Kidney (tissue), 14 donors: Measurements from ENCODE around the gene RNPC3. TPM values are rescaled to one million over a fixed set of nuclear protein-coding genes. Genes with fewer than 3 reads are reported as not detected.

ENCODE experiments used
- DNase-seq, 5 donors: peaks; one replicate each; pipeline ENCODE4 v3.0.0-alpha.2; 2013 to 2020
- FAIRE-seq: peaks from 2 replicates; lab custom pipeline; 2012; peaks lifted over from hg19 to GRCh38; lab: Jason Lieb, UNC
- H3K27ac ChIP-seq, 2 donors: one replicate each; pipeline ENCODE4 v1.7.0; 2013; ENCODE audit warnings: low read depth in 2 of 2, low read length in 2 of 2, inconsistent platforms in 1 of 2
- H3K27me3 ChIP-seq: one replicate; pipeline ENCODE4 v1.7.1; 2013; ENCODE audit warnings: low read length, inconsistent platforms; ENCODE audit not compliant: control insufficient read depth, insufficient read depth
- H3K36me3 ChIP-seq, 3 donors: one replicate each; pipeline versions ENCODE4 v1.7.0 to v1.7.1; 2013; ENCODE audit warnings: low read length in 3 of 3, control low read depth in 1 of 3, inconsistent platforms in 1 of 3; ENCODE audit not compliant: insufficient read depth in 3 of 3, control insufficient read depth in 2 of 3
- H3K4me1 ChIP-seq, 3 donors: one replicate each; pipeline versions ENCODE4 v1.7.0 to v1.7.1; 2013; ENCODE audit warnings: low read length in 3 of 3, inconsistent platforms in 1 of 3, low read depth in 1 of 3; ENCODE audit not compliant: control insufficient read depth in 2 of 3, insufficient read depth in 2 of 3
- H3K4me3 ChIP-seq, 3 donors: one replicate each; pipeline versions ENCODE4 v1.7.0 to v1.8.1; 2013; ENCODE audit warnings: low read length in 3 of 3, control low read depth in 1 of 3, inconsistent platforms in 1 of 3
- H3K9ac ChIP-seq, 3 donors: one replicate each; pipeline versions ENCODE4 v1.7.0 to v1.7.1; 2013; ENCODE audit warnings: low read length in 3 of 3, control low read depth in 1 of 3, inconsistent platforms in 1 of 3
- H3K9me3 ChIP-seq, 3 donors: one replicate each; pipeline versions ENCODE4 v1.7.0 to v1.7.1; 2013; ENCODE audit warnings: low read length in 3 of 3, control low read depth in 1 of 3, inconsistent platforms in 1 of 3; ENCODE audit not compliant: control insufficient read depth in 2 of 3, insufficient read depth in 1 of 3
- intact Hi-C: fragments of 100-400 bp; cut with DNase I; formaldehyde crosslinking; loops from one replicate; pipeline ENCODE4 v1.11.1; 2022
- polyA plus RNA-seq: library from polyadenylated mRNA; stranded (reverse); fragments of 350-450 nt; fragmentation: Illumina TruSeq; extraction: RNeasy Lipid Tissue Mini Kit (QIAGEN cat#74804); gene quantifications from one replicate; pipeline ENCODE4 v1.2.3, GENCODE V29; 2014; ENCODE audit warnings: low read depth, low replicate concordance; ENCODE audit not compliant: insufficient read depth
- total RNA-seq: library from RNA; stranded (reverse); fragmentation: NEBNext Ultra II Directional; extraction: Animal tissue kit (Norgen Biotek cat#: 25700); gene quantifications from one replicate; pipeline ENCODE4 v1.2.1, GENCODE V29; 2021
- TF ChIP-seq, protein P1 (sequence below): IDR thresholded peaks from 3 replicates; pipeline ENCODE4 v1.5.1; 2012; ENCODE audit warnings: mild to moderate bottlenecking, moderate library complexity, borderline replicate concordance; ENCODE audit not compliant: insufficient read depth; ENCODE audit errors: extremely low read depth
- donor health status: control.
- donor health status: control.
- donor health status: control.
- donor health status: control.
- donor health status: control.
- donor health status: DM: yes; HTN: yes; CAD: no.
- donor health status: Normal renal cell carcinoma (clear cell type).

Gene RNPC3
- total and polyA plus RNA-seq, 2 donors from 2014 or later, result 19.8 to 40.5 TPM

GRCh38 chr1:103525114-103525606, 339 bp upstream of the RNPC3 start:
- Histone ChIP-seq H3K4me3 (peak overlapping the region; percentile 60 to 68 (median 61)), H3K27me3 (no peaks in the 10 kb centered on the region), H3K27ac (no peak overlapping the region), H3K9me3 (no peaks in the 10 kb centered on the region), H3K4me1 (peaks cover 0 to 18% (median 0%) of the 10 kb centered on the region in 3 donors), H3K9ac (peak overlapping the region; percentile 11 to 52 (median 40)), H3K36me3 (peaks cover 0 to 2% (median 0%) of the 10 kb centered on the region in 3 donors)
- TF ChIP-seq, protein P1, sequence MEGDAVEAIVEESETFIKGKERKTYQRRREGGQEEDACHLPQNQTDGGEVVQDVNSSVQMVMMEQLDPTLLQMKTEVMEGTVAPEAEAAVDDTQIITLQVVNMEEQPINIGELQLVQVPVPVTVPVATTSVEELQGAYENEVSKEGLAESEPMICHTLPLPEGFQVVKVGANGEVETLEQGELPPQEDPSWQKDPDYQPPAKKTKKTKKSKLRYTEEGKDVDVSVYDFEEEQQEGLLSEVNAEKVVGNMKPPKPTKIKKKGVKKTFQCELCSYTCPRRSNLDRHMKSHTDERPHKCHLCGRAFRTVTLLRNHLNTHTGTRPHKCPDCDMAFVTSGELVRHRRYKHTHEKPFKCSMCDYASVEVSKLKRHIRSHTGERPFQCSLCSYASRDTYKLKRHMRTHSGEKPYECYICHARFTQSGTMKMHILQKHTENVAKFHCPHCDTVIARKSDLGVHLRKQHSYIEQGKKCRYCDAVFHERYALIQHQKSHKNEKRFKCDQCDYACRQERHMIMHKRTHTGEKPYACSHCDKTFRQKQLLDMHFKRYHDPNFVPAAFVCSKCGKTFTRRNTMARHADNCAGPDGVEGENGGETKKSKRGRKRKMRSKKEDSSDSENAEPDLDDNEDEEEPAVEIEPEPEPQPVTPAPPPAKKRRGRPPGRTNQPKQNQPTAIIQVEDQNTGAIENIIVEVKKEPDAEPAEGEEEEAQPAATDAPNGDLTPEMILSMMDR, result no peak
- intact Hi-C loops, result no loop called here
- FAIRE-seq (no peak), DNase-seq (peak in 4 of 5 donors; percentile 21 to 64 (median 60))

- DNase-seq (no peak), FAIRE-seq (no peak)
- H3K27ac ChIP-seq, result no peak overlapping the region
- no peaks in the 10 kb centered on the region for H3K27me3 ChIP-seq
- intact Hi-C loops, result no loop called here
- peaks cover 0 to 2% (median 0%) of the 10 kb centered on the region in 3 donors for H3K36me3 ChIP-seq
- no peaks in the 10 kb centered on the region for H3K9me3 ChIP-seq
- peak overlapping the region; percentile 17 to 97 (median 89) for H3K4me3 ChIP-seq
- peaks cover 0 to 21% (median 0%) of the 10 kb centered on the region in 3 donors for H3K4me1 ChIP-seq
- peak overlapping the region in 1 of 3 donors; percentile 97 for H3K9ac ChIP-seq
- TF ChIP-seq, protein P1, result no peak
Measured at GRCh38 chr1:103527331-103527730, 1.8 kb downstream of the RNPC3 start.

DNA sequence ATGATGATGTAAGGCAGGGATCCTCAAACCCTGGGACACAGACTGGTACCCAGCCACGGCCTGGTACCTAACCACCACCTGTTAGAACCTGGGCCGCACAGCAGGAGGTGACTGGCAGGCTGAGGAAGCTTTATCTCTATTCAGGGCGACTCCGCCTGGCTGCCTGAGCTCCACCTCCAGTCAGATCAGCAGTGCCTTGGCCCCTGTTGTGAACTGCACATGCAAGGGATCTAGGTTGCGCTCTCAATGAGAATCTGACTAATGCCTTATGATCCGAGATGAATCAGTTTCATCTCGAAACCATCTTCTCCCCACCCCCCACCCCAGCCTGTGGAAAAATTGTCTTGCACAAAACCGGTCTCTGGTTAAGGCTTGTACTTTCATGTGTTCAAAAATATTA, 4.2 kb downstream of the RNPC3 start:
- DNase-seq, result peak in 1 of 5 donors; percentile 33
- Histone ChIP-seq H3K27me3 (no peaks in the 10 kb centered on the region), H3K9me3 (no peaks in the 10 kb centered on the region), H3K9ac (no peak overlapping the region), H3K36me3 (peaks cover 0 to 2% (median 0%) of the 10 kb centered on the region in 3 donors), H3K27ac (no peak overlapping the region), H3K4me1 (peaks cover 0 to 24% (median 0%) of the 10 kb centered on the region in 3 donors), H3K4me3 (no peak overlapping the region)
- no peak for FAIRE-seq
- TF ChIP-seq, protein P1, result no peak
- intact Hi-C loops, result no loop called here
